Activated CD4-positive, alpha-beta memory T cell treated with anti-CD3 and anti-CD28 coated beads for 36 hours (primary cell): Measurements from ENCODE around the gene YES1. TPM values are rescaled to one million over a fixed set of nuclear protein-coding genes. Genes with fewer than 3 reads are reported as not detected.

Experiments used
- CTCF ChIA-PET: fragments of 350-600 bp; sonication (Branson Sonifier 250); formaldehyde crosslinking; loops from one replicate; lab custom pipeline; 2021; ENCODE audit warnings: antibody characterized with exemption, inconsistent platforms; lab: Charles Lee
- POLR2A ChIA-PET: fragments of 350-600 bp; sonication (Branson Sonifier 250); formaldehyde crosslinking; loops from one replicate; lab custom pipeline; 2021; ENCODE audit warnings: antibody characterized with exemption; lab: Charles Lee
- DNase-seq: peaks from one replicate; pipeline ENCODE4 v3.0.0-alpha.2; 2020
- H3K27ac Mint-ChIP-seq: one replicate; pipeline ENCODE4 v1.8.0; 2021; ENCODE audit warnings: mixed read lengths
- H3K27me3 Mint-ChIP-seq: one replicate; pipeline ENCODE4 v1.8.0; 2021; ENCODE audit warnings: mixed read lengths
- H3K36me3 Mint-ChIP-seq: one replicate; pipeline ENCODE4 v1.8.0; 2021; ENCODE audit warnings: mixed read lengths
- H3K4me1 Mint-ChIP-seq: one replicate; pipeline ENCODE4 v1.8.0; 2021; ENCODE audit warnings: low read depth, mixed read lengths
- H3K4me3 Mint-ChIP-seq: one replicate; pipeline ENCODE4 v1.8.0; 2021; ENCODE audit warnings: mild to moderate bottlenecking, mixed read lengths
- H3K9me3 Mint-ChIP-seq: one replicate; pipeline ENCODE4 v1.8.0; 2021; ENCODE audit warnings: mixed read lengths
- intact Hi-C: fragments of 100-400 bp; cut with micrococcal nuclease; formaldehyde crosslinking; loops from one replicate; pipeline ENCODE4 v1.15.1; 2023
- total RNA-seq, 2 experiments: library from RNA; stranded (reverse); gene quantifications; one replicate each; pipeline ENCODE4 v1.2.3, GENCODE V29; 2021

The YES1 gene
- total RNA-seq, 2 experiments from 2014 or later, result 14.2 to 17.0 TPM

DNA sequence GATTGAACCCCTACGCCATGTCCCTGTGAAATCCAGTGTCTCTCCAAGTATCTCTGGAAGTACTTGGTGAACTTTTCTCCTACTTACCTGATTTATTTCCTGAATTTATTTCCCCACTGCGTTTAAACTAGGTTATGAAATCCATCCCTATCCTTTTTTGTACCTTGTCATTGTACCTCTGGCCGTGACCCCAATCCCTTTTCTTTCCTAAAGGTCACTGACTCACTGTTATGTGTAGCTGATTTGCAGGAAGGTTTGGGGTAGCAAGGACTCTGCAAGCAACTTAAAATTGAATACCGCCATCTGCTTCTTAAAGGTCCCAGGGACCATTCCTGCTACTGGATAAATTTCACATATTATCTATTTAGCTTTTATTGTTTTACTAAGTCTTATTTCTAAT is 95.0 kb downstream of the YES1 start:
- no peak overlapping the region for H3K4me3 Mint-ChIP-seq
- ChIA-PET CTCF (interaction anchor here (0.6 to 4.4 kb wide), 4 partner anchors 94 to 122 kb away, joined by 3 to 25 read pairs (median 10); no protein-coding TSS in a partner anchor), POLR2A (no interaction called here)
- intact Hi-C loops, result loop anchor here (10.0 kb wide), 2 partner anchors 92 to 122 kb away; partner anchors contain the start of gene CLUL1
- peaks cover 1% of the 10 kb centered on the region for H3K36me3 Mint-ChIP-seq
- no peaks in the 10 kb centered on the region for H3K27me3 Mint-ChIP-seq
- peaks cover 28% of the 10 kb centered on the region for H3K4me1 Mint-ChIP-seq
- H3K27ac Mint-ChIP-seq, result no peak overlapping the region
- no peaks in the 10 kb centered on the region for H3K9me3 Mint-ChIP-seq
- DNase-seq, result no peak

DNA sequence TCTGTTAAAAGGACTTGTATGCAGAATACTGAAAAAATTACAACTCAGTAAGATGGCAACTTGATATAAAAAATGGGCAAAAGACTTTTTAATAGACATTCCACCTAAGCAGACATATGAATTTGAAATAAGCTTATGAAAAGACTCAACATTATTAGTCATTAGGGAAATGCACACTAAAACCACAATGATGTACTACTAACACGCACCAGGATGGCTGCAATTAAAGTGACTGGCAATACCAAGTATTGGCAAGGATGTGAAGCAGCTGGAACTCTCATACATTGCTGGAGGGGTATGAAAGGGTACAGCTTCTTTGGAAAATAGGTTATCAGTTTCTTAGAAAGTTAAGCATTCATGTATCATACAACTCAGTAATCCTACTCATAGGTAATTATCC is 96.4 kb downstream of the YES1 start:
- Mint-ChIP-seq H3K4me3 (no peak overlapping the region), H3K27ac (peak overlapping the region; percentile 83), H3K27me3 (no peaks in the 10 kb centered on the region), H3K9me3 (no peaks in the 10 kb centered on the region), H3K36me3 (peaks cover 3% of the 10 kb centered on the region), H3K4me1 (peaks cover 36% of the 10 kb centered on the region)
- peak; percentile 35 for DNase-seq
- ChIA-PET CTCF (interaction anchor here (0.6 to 4.4 kb wide), 7 partner anchors 25 to 158 kb away, joined by 3 to 25 read pairs (median 3); no protein-coding TSS in a partner anchor), POLR2A (interaction anchor here (1.0 to 1.6 kb wide), 3 partner anchors 57 to 98 kb away, joined by 3 to 6 read pairs (median 4); partner anchors contain the start of genes TYMS and YES1)
- intact Hi-C loops, result loop anchor here (1.0 to 10.0 kb wide), 3 partner anchors 91 to 121 kb away; partner anchors contain the start of gene CLUL1

DNA sequence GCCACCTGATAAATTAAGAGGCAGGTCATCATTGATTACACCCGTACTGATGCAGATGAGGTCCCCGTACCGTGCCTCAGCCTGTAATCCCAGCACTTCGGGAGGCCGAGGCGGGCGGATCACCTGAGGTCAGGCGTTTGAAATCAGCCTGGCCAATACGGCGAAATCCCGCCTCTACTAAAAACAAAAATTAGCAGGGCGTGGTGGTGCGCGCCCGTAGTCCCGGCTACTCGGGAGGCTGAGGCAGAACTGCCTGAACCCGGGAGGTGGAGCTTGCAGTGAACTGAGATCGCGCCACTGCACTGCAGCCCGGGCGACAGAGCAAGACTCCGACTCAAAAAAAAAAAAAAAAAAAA is 98.9 kb downstream of the YES1 start:
- H3K4me3 Mint-ChIP-seq, result peak overlapping the region; percentile 46
- peaks cover 13% of the 10 kb centered on the region for H3K36me3 Mint-ChIP-seq
- CTCF ChIA-PET, result interaction anchor here (0.6 to 2.8 kb wide), 19 partner anchors 11 to 128 kb away, joined by 3 to 34 read pairs (median 5); partner anchors contain the start of gene TYMS
- no peak overlapping the region for H3K27ac Mint-ChIP-seq
- no peaks in the 10 kb centered on the region for H3K9me3 Mint-ChIP-seq
- H3K4me1 Mint-ChIP-seq, result peaks cover 54% of the 10 kb centered on the region
- no peaks in the 10 kb centered on the region for H3K27me3 Mint-ChIP-seq
- DNase-seq, result no peak
- intact Hi-C loops, result loop anchor here (5.0 to 10.0 kb wide), 3 partner anchors 88 to 446 kb away; partner anchors contain the start of genes CLUL1 and THOC1
- POLR2A ChIA-PET, result interaction anchor here (0.5 to 1.7 kb wide), 11 partner anchors 8 to 126 kb away, joined by 3 to 8 read pairs (median 4); partner anchors contain the start of gene TYMS

DNA sequence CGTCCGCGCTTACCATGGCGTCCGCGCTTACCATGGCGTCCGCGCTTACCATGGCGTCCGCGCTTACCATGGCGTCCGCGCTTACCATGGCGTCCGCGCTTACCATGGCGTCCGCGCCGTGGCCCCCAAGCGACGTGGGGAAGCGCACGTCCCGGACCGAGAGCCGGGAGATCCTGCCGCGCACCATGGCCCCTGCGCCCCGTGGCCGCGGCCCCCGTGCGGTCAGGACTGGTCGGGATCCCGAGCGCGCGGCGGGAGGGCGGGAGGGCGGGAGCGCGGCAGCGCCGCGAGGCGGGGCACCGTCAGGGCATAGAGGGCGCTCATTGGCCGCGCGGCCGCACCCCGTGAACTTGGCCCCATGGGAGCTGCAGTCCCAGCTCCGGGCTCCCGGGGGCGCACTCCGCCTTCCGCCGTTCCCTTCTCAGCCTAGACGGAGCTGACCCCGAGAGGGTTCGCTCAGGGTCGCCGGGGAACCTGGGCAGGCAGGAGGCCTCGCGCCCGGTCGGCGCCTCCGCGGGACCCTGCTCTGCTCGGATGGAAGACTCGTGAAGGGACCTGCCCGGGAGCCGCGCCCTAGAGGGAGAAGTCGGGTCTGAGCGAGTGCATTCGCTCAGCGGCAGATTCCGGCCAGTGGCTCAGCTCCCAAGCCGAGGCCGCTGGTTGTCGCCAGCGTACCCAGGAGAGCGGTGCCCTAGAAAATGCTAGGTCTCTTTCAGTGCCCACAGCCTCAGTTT is 99.5 kb downstream of the YES1 start, which contains the start of gene ENOSF1:
Gene ENOSF1 (minus strand): TSS at position 230 of the 734 bp plus-strand sequence. CDS start 43 bp downstream, at position 187.
- CTCF ChIA-PET, result interaction anchor here (0.6 to 2.8 kb wide), 19 partner anchors 10 to 129 kb away, joined by 3 to 34 read pairs (median 6); partner anchors contain the start of gene TYMS

DNA sequence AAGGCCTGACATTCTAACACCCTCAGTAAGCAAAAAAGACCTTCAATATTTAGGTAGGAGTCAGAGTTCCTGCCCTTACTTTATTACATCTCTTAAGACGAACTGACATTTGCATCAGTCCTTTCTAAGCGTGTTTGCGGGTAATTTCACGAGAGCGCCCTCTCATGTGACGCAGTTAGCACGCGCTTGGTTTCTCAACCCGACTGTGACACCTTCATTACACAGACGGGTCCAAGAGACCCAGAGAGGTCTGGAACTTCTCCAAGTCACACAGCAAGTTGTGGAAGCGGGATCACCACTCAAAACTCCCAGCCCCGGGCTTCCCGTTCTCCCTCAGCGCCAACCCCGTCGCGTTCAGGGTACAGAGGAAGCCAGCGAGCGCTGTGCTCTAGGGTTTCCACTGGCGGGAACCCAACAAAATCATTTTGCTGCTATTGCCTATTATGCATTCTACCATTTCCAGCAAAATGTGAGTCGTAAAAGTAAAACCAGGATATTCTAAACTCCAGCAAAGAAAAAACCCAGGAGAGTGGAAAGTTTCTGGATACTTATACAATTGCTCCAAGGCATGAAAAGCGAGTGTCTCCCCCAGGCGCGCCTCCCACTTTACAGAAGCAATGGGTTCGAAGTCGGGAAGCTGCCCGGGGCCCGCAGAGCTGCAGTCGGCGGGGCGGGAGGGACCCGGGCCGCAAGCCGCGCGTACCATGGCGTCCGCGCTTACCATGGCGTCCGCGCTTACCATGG is 100.2 kb downstream of the YES1 start:
- ChIA-PET CTCF (interaction anchor here (0.7 to 2.8 kb wide), 16 partner anchors 10 to 130 kb away, joined by 3 to 34 read pairs (median 6); partner anchors contain the start of gene TYMS), POLR2A (interaction anchor here (0.6 to 1.7 kb wide), 10 partner anchors 24 to 1930 kb away, joined by 3 to 8 read pairs (median 3); partner anchors contain the start of gene TYMS)
- Mint-ChIP-seq H3K27me3 (no peaks in the 10 kb centered on the region), H3K4me3 (peak overlapping the region; percentile 82), H3K27ac (peak overlapping the region; percentile 88), H3K9me3 (no peaks in the 10 kb centered on the region), H3K4me1 (peaks cover 54% of the 10 kb centered on the region), H3K36me3 (peaks cover 18% of the 10 kb centered on the region)
- DNase-seq, result peak; percentile 84
- intact Hi-C loops, result loop anchor here (1.0 to 10.0 kb wide), 9 partner anchors 9 to 445 kb away; partner anchors contain the start of genes CLUL1 and THOC1

More for the DNA sequence above, 99.5 kb downstream of the YES1 start, which contains the start of gene ENOSF1:
- Mint-ChIP-seq H3K4me1 (peaks cover 54% of the 10 kb centered on the region), H3K36me3 (peaks cover 15% of the 10 kb centered on the region), H3K9me3 (no peaks in the 10 kb centered on the region), H3K4me3 (peak within 1 kb of the TSS; percentile 82), H3K27me3 (no peaks in the 10 kb centered on the region), H3K27ac (peak within 1 kb of the TSS; percentile 88)
- peak; percentile 94 for DNase-seq
- intact Hi-C loops, result loop anchor here (1.0 to 10.0 kb wide), 7 partner anchors 54 to 445 kb away; partner anchors contain the start of genes CLUL1 and THOC1
- POLR2A ChIA-PET, result interaction anchor here (0.5 to 1.7 kb wide), 13 partner anchors 9 to 1929 kb away, joined by 3 to 8 read pairs (median 3); partner anchors contain the start of gene TYMS

DNA sequence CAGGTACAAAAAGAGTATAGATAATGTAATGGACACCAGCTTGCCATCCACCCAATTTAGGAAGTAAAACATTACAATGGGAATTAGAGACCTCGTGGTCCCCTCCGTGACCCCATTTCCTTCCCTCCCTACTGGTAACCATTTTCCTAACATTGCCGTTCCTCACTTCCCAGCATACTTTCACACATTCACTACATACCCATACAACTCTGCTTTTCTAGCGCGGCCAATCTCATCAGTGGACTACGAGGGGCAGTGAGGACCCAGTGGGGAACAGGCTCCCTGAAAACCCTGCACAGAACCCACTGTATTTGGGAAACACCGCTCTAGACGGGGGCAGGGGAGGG is 100.8 kb downstream of the YES1 start:
- intact Hi-C loops, result loop anchor here (1.0 to 10.0 kb wide), 5 partner anchors 8 to 444 kb away; partner anchors contain the start of genes CLUL1 and THOC1
- H3K36me3 Mint-ChIP-seq, result peaks cover 21% of the 10 kb centered on the region
- peak overlapping the region; percentile 88 for H3K27ac Mint-ChIP-seq
- H3K4me3 Mint-ChIP-seq, result peak overlapping the region; percentile 82
- ChIA-PET POLR2A (interaction anchor here (1.0 to 1.3 kb wide), 2 partner anchors 29 to 53 kb away, joined by 3 to 5 read pairs; no protein-coding TSS in a partner anchor), CTCF (interaction anchor here (0.6 to 2.2 kb wide), 3 partner anchors 120 to 129 kb away, joined by 3 to 14 read pairs (median 6); no protein-coding TSS in a partner anchor)
- peak; percentile 16 for DNase-seq
- H3K27me3 Mint-ChIP-seq, result no peaks in the 10 kb centered on the region
- no peaks in the 10 kb centered on the region for H3K9me3 Mint-ChIP-seq
- H3K4me1 Mint-ChIP-seq, result peaks cover 52% of the 10 kb centered on the region

DNA sequence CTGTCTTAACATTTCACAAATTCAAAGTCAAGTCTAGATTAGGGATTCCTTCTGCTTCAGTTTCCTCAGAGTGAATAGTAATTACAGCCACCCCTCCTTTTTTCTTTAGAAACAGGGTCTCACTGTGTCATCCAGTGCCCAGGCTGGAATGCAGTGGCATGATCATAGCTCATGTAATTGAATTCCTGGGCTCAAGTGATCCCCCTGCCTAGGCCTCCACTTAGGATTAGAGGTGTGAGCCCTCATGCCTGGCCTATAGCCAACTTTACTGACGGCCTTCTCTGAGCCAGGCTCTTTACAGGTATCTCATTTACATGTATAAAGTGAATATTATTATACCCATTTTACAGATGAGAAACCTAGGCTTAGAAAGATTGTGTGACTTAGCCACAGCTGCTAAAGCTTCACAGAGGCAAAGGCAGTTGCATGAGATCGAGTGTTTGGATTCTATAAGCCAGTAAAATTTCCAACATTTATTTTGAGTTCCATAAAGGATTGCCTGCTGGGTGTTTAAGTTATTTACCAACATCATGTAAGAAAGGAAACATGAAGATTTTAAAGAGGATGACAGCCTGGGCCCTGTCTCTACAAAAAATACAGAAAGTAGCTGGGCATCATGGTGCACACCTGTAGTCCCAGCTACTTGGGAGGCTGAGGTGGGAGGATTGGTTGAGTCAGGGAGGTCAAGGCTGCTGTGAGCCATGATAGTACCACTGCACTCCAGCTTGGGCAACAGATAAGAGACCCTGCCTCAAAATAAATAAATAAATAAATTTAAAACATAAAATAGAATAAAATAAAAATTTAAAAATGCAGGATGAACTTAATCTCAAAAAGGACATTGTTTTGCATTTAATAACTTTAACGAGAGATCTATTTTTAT is 101.4 kb downstream of the YES1 start:
- intact Hi-C loops, result loop anchor here (1.0 to 10.0 kb wide), 5 partner anchors 7 to 443 kb away; partner anchors contain the start of genes CLUL1 and THOC1
- H3K4me1 Mint-ChIP-seq, result peaks cover 46% of the 10 kb centered on the region

DNA sequence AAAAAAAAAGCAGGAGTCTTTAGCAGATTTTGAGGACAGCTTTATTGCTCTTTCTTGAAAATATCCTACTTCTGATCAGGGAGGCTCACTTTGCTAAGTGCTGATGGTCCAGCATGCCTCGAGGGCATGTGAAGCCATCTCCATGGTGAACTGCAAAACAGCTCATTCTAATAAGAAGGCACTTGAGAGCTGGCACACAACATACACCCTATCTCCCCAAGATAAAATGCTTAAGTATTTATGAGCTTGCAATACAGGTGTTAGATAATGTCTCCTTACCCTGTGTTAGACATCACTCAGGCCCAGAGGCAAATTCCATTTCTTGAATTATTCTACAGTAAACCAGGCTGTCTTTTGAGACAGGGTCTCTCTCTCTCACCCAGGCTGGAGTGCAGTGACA is 102.3 kb downstream of the YES1 start:
- H3K27me3 Mint-ChIP-seq, result no peaks in the 10 kb centered on the region
- H3K4me1 Mint-ChIP-seq, result peaks cover 37% of the 10 kb centered on the region

More for the DNA sequence above, 101.4 kb downstream of the YES1 start:
- POLR2A ChIA-PET, result interaction anchor here (1.0 to 1.3 kb wide), 2 partner anchors 28 to 53 kb away, joined by 3 to 5 read pairs; no protein-coding TSS in a partner anchor
- no peak for DNase-seq
- no peaks in the 10 kb centered on the region for H3K27me3 Mint-ChIP-seq
- CTCF ChIA-PET, result interaction anchor here (0.6 to 2.2 kb wide), 5 partner anchors 12 to 130 kb away, joined by 3 to 14 read pairs (median 6); no protein-coding TSS in a partner anchor
- peaks cover 24% of the 10 kb centered on the region for H3K36me3 Mint-ChIP-seq
- H3K9me3 Mint-ChIP-seq, result no peaks in the 10 kb centered on the region
- H3K27ac Mint-ChIP-seq, result peak overlapping the region; percentile 88
- H3K4me3 Mint-ChIP-seq, result peak overlapping the region; percentile 82

DNA sequence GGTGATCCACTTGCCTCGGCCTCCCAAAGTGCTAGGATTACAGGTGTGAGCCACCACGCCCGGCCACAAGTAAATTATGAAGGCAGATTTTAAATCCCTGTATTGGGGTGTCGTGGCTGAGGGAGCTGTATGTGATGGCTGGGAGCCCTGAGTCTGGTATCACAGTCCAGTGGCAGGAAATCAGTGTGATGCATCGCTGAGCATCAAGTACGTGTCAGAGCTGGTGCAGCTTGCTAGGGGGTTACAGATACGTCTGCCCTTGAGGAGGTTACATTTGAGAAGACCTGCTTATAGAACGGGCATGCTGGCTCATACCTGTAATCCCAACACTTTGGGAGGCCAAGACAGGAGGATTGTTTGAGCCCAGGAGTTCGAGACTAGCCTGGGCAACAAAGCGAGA is 103.9 kb downstream of the YES1 start:
- H3K36me3 Mint-ChIP-seq, result peaks cover 41% of the 10 kb centered on the region
- no peak overlapping the region for H3K4me3 Mint-ChIP-seq
- H3K27me3 Mint-ChIP-seq, result no peaks in the 10 kb centered on the region
- DNase-seq, result no peak
- no peak overlapping the region for H3K27ac Mint-ChIP-seq
- no peaks in the 10 kb centered on the region for H3K9me3 Mint-ChIP-seq
- intact Hi-C loops, result no loop called here
- POLR2A ChIA-PET, result interaction anchor here (0.6 to 1.2 kb wide), 2 partner anchors 33 to 526 kb away, joined by 3 to 4 read pairs; no protein-coding TSS in a partner anchor
- CTCF ChIA-PET, result interaction anchor here (1.5 kb wide), 1 partner anchor 122 kb away, joined by 6 read pairs; no protein-coding TSS in a partner anchor
- peaks cover 39% of the 10 kb centered on the region for H3K4me1 Mint-ChIP-seq

More for the DNA sequence above, 102.3 kb downstream of the YES1 start:
- DNase-seq, result no peak
- intact Hi-C loops, result loop anchor here (5.0 to 10.0 kb wide), 3 partner anchors 85 to 442 kb away; partner anchors contain the start of genes CLUL1 and THOC1
- H3K36me3 Mint-ChIP-seq, result peaks cover 32% of the 10 kb centered on the region
- H3K9me3 Mint-ChIP-seq, result no peaks in the 10 kb centered on the region
- CTCF ChIA-PET, result interaction anchor here (1.2 to 2.2 kb wide), 4 partner anchors 11 to 130 kb away, joined by 3 to 14 read pairs (median 6); no protein-coding TSS in a partner anchor
- POLR2A ChIA-PET, result interaction anchor here (0.9 kb wide), 1 partner anchor 443 kb away, joined by 3 read pairs; no protein-coding TSS in a partner anchor
- H3K27ac Mint-ChIP-seq, result no peak overlapping the region
- H3K4me3 Mint-ChIP-seq, result no peak overlapping the region

DNA sequence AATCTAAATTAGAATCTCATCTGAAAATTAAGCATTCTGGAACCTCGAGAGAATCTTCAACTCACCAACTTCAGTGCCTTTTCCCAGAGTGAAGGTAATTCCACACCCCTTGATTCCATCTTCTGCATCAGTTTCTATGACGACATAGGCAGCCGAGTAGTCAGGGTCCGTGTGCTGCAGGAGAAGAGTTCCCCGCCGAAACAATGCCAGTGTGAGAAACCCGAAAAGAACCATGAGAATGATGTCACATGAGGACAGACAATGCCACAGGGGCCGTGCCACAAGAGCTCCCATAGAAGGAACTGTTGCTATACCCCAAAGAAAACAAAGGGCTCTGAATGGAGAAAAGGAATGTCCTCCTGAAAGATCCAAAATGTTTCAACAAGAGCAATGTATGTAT is 105.6 kb downstream of the YES1 start:
- DNase-seq, result no peak
- H3K36me3 Mint-ChIP-seq, result peaks cover 44% of the 10 kb centered on the region
- intact Hi-C loops, result no loop called here
- CTCF ChIA-PET, result interaction anchor here (0.9 kb wide), 1 partner anchor 10 kb away, joined by 3 read pairs; no protein-coding TSS in a partner anchor
- POLR2A ChIA-PET, result no interaction called here
- no peak overlapping the region for H3K4me3 Mint-ChIP-seq
- no peaks in the 10 kb centered on the region for H3K9me3 Mint-ChIP-seq
- H3K27ac Mint-ChIP-seq, result no peak overlapping the region
- H3K4me1 Mint-ChIP-seq, result peaks cover 42% of the 10 kb centered on the region
- no peaks in the 10 kb centered on the region for H3K27me3 Mint-ChIP-seq
